ENCODE data around the gene UBASH3B. TPM values are rescaled to one million over a fixed set of nuclear protein-coding genes. Genes with fewer than 3 reads are reported as not detected.

Gene UBASH3B
- total RNA-seq, 1 donor from 2014 or later = 32.3 TPM

DNA sequence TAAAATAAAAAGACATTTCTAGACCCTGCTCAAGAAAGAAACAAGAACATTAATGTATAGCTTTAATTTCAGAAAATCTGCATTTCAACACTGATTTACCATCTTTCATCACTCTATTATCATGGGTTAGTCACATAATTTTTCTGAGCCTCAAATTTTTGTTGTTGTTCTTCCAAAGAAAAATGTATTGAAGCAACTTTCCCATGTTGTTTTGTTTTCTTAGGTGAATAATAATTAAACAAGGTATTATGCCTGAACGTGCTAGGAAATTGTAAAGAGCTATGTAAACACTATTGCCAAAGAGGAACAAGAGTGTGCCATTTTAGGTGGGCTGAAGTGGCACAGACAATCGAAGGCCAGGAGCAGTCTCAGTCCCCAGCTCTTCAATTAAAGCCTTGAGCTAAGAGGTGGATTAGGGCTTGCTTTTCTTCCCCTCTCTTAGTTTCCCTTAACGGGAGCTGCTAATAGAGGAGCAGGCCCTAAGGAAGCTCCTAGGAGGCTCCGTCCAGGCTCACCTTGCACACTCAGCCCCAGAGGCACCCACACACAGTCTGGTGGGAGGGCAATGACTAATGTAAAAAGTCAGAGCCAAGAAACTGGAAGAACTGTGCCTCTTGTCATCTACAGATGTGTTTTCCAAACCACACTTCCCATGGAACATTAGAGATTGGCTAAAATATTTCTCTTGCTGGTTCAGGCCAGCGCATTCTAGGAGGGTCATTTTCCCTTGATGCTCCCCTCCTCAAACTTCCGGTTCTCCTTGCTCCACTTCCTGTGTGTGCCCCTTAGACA lies 8.8 kb upstream of the UBASH3B start:
- no peak for DNase-seq (ENCODE audit: low read depth, low spot score)

DNA sequence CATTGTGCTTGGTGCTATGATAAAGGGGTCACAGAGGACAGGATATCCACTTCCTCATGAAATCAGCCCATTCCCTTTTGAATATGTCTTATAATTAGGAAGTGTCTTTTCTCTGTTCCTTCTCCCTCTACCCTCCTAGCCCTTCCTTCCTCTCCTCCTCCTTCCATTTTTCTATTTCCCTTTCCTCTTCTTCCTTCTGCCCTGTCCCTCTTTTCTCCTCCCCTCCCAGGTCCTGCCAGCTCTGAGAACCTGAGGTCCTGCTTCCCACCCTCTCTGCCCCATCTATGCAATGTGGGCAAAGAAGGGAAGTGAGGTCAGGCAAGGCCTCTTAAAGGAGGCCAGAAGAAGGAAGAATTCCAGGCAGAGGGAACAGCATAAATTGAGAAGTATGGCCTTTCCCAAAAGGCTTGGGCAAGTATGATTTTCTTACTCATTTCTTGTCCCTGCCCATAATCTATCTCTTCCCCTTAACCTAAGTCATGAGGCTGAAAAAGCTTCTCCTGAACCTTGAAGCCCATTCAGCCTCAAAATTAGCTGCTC lies 7.7 kb upstream of the UBASH3B start:
- DNase-seq (ENCODE audit: low read depth, low spot score) = no peak

DNA sequence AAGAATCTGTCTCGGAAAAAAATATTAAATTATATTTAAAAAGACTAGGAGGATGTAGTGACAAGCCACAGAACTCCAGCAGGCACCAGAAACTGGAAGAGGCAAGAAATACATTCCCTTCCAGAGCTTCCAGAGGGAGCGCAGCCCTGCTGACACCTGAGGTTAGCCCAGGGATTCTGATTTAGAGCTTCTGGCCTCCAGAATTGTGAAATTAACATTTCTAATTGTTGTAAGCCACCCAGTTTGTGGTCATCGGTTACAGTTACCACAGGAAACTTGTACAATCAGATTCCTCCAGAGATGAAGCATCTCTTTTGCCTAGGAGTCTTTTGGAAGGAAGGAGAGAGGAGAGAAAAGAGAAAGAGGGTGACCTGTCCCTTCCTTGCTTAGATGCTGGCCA lies 6.4 kb upstream of the UBASH3B start:
- DNase-seq (ENCODE audit: low read depth, low spot score) = no peak

DNA sequence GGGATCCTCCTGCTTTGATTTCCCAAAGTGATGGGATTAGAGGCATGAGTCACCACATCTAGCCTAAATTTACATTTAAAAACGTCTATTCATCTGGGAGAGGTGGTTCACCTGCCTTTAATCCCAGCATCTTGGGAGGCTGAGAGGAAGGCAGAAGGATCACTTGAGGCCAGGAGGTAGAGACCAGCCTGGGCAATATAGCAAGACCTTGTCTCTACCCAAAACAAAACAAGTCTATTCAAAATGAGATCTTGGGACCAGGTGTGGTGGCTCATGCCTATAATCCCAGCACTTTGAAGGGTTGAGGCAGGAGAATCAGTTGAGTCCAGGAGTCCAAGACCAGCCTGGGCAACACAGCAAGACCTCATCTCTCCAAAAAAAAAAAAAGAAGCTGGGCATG lies 4.9 kb upstream of the UBASH3B start:
- DNase-seq (ENCODE audit: low read depth, low spot score) = no peak

DNA sequence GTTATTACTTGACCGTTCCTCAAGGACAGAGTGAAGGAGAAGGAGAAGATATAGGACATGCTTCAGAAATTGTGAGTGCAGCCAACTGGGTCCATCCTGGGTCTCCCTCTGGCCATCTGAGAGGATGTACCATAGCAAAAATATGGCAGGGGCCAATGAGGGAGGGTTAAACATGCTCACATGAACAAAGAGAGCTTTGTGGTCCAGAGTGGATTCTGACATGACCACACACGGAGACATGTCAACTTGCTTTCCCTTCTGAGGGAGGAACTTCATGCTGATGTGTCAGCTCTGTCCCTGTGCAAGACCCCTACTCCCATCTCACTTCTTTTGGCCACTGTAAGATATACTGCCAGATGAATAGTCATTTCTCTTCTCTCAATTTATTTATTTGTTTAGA lies 3.0 kb upstream of the UBASH3B start:
- DNase-seq (ENCODE audit: low read depth, low spot score) = no peak

DNA sequence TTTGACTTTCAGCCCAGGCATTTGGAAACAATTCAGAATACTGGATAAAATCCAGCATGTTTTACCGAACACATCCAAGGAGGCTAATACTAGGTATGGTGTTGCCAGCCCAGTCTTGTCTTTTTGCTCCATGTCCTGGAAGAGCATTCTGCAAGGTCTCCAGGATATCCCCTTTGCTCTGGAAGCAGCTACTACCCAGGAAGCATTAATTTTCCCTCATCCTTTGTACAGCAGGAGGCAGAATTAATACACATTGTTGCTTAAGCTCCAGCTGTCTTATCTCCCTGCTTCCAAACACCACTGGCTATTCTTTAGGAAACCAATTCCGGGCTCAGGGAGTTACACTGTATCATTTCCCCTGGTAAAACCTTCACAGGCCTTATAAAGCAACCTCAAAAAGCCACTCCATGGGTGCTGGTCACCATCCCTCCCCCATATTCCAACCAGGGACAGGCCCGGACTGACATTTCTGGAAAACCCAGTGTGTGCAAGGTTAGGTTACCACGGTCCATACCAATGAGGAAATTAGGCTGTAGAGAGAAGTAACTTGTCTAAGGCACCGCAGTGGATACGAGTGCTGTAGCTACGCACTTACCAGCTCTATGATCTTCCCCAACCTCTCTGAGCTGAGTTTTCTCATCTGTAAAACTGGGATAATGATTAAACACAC lies 1.5 kb upstream of the UBASH3B start:
- DNase-seq (ENCODE audit: low read depth, low spot score) = no peak

DNA sequence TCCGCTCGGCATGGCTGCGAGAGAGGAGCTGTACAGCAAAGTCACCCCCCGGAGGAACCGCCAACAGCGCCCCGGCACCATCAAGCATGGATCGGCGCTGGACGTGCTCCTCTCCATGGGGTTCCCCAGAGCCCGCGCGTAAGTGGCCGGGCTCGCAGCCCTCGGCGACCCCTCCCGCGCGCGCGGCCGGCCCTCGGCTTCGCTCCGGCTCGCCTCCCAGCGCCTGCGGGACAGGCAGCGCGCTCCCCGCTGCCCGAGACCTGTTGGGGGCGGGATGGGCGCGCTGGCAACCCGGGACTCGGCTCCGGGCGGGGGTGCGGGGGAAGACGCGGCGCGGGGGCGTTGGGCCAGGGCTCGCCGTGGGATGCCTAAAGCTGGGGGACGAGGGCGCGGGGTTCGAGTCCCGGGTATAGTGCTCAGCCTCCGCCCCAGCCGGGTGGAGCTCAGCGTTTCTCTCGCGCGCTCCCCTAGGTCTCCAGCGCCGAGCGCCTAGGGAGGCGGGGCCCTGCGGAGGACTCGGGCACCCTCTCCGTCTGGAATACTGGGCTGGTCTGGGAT lies 630 bp downstream of the UBASH3B start:
- no peak for DNase-seq (ENCODE audit: low read depth, low spot score)

DNA sequence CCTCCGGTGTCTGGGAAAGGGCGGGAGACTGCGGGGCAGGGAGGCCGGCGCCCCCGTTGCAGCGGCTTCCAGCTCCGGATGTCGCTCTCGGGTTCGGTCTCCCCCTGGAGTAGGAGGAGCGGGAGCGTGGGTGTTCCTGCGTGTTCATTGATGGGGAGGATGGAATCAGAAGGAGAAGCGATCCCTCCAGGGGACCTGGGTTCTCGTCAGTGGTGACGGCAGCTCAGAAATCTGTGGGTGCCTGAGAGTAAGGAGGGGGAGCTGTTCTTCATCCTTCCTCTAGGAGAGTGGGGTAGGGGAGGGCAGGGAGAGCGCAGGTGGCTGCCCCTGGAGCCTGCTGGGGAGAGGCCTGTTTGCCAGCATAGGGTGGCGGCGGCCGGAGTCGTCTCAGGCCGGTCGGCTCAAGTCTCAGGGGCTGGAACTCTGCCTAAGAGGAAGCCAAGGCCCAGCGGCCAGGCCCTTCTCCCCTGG lies 1.1 kb downstream of the UBASH3B start:
- DNase-seq (ENCODE audit: low read depth, low spot score) = no peak

DNA sequence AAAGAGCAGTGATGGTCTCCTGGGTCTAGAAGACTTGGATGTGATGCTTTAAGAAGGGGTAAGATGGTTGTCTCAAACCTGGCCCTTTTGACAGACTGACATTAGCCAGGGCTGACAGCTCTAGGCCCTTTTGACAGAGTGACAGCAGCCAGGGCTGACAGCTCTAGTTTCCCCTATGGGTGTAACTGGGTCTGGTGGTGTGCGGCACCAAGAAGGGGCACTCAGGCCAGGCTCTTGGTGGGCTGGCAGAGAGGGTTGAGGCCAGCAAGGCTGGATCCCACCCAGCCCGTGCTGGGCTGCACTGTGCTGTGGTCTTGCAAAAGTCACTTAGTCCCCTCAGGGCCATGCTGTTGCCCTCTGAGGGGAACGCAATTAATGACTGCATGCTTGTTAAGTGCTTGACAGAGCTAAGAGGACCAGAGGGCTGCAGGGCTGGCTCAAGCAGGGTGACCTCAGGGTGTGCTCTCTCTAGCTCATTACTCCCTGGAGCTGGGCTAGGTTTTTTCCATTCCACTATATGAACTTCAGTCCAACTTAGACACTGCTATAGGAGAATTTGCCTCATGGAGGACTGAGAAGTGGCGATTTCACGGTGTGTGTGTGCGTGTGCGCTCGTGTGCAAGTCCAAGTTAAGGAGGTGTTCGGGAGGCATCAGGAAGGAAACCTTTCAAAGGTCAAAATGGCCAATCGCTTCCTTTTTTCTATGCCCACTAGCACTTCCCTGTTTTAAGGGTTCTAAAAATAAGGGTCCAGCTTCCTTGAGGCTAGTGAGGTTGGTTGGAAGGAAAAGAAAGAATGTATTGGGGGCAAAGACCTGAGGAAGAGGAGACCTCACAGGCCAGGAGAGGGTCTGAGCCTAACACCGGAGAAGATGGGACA lies 4.4 kb downstream of the UBASH3B start:
- no peak for DNase-seq (ENCODE audit: low read depth, low spot score)

DNA sequence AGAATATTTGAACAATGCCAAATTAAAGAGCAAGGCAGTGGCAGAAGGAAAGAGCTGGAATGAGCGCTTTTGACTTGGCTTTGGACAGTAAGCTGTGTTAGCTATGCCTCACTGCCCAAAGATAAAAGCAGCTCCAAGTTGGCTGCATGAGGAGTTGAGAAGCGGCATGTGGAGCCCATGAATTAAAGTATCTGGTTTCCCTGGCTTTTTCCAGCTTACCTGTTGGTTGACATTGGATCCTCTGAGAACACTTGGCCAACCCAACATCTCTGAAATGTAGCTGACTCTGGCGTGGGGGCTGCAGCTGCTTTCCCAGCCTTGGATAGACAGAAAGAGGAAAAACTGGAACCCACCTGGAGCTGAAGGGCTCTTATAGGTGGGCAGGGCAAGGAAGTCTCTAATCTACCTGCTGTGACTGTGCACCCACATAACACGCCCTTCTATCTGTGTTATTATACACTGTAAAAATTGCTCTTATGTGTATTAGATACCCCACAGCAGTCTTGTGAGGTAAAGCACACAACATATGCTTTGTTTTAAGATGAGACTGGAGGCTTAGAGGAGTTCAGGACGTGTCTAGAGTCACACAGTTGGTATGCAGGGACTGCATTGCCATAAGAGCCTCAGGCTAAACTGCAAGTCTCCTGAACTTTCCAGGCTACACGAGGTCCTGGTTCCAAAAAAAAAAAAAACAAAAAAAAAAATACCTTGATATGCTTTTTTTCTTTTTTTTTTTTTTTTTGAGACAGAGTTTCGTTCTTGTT lies 5.8 kb downstream of the UBASH3B start:
- no peak for DNase-seq (ENCODE audit: low read depth, low spot score)

DNA sequence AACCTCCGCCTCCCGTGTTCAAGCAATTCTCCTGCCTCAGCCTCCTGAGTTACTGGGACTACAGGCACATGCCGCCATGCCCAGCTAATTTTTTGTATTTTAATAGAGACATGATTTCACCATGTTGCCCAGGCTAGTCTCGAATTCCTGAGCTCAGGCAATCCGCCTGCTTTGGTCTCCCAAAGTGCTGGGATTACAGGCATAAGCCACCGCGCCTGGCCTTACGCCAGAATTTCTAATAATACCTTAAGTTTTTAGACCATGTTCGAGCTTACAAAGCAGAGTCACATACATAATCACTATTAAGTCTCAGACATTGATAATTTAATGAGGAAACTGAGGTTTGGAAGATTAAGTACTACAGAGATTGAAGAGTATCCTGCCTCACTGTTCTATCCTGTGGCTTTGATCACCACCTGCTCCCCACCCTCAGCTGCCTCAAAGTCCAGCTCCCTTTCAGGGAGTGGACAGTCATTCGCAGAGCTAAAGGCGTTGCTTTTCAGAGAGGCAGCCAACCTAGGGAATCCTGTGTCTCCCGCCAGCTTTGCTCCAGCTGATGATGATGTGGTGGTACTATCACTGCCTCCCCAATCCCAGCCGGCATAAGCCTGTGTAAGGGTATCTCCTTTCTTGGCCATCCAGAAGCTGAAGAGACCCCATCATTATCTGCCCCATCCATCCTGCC lies 7.7 kb downstream of the UBASH3B start:
- DNase-seq (ENCODE audit: low read depth, low spot score) = no peak

DNA sequence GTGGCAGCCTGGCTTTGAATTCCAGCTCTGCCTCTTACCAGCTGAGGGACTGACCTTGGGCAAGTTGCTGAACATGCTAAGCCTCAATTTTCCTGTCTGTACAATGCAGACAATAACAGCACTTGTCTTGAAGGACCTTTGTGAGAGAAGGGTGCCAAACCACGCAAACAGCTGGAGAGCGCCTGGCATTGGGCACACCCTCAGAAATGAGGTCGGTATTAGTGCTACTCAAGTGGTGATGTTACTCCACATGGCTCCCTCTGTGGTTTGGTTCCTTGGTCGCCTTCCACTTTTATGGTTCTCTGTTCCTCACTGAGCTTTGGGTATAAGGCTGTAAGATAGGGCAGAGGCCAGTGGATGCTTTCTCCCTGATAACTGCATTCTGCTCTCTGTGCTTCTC lies 8.2 kb downstream of the UBASH3B start:
- DNase-seq (ENCODE audit: low read depth, low spot score) = no peak

DNA sequence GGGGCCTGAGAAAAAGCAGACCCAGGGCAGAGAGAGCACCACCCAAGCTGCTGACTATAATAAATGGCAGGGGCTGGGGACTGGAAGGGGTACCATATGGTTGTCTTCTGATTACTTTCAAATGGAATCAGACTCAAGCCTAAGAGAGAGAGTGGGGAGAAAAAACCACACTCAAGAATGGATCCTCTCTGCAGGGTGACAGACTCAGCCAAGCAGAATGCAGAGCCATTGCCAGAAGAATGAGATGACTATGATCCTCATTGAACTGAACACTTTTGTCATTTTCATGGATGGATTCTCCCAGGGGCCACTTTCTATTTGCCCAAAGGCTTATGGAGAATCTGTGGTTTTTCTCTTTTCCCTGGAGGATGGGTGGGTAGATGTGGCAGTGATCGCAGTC lies 8.7 kb downstream of the UBASH3B start:
- no peak for DNase-seq (ENCODE audit: low read depth, low spot score)

DNA sequence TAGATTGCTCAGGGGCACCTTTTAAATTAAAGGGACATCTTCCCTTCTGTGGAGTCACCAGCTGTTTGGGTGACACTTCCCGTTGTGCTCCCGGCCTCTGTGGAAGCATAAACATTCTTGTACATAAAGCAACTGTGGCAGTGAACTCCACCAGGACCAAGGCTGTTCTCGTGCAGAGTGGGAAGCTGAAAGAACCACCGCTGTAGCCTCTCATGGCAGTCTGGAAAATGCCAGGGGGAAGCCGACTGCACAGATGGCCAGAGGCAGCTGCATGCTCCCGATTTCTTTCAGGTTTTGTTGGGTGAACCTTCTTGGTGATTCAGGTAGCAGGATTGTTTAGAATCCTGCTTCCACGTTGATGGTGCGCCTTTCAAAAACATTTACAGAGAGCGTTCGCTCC lies 10.3 kb downstream of the UBASH3B start:
- no peak for DNase-seq (ENCODE audit: low read depth, low spot score)

DNA sequence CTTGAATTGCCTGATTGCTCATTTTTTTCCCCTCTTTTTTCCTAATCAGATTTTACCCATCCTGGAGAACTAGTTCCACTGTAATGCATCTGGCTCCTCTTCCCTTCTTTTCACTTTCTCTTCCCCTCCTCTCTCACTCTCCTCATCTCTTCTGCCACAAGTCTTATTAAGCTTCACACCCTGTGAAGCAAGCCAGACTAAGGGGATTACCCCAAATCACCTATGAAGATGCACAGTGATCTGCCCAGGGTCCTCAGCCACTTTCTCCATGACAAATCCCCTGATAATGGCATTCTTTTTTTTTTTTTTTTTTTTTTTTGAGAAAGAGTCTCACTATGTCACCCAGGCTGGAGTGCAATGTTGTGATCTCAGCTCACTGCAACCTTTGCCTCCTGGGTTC lies 11.2 kb downstream of the UBASH3B start:
- DNase-seq (ENCODE audit: low read depth, low spot score) = no peak

DNA sequence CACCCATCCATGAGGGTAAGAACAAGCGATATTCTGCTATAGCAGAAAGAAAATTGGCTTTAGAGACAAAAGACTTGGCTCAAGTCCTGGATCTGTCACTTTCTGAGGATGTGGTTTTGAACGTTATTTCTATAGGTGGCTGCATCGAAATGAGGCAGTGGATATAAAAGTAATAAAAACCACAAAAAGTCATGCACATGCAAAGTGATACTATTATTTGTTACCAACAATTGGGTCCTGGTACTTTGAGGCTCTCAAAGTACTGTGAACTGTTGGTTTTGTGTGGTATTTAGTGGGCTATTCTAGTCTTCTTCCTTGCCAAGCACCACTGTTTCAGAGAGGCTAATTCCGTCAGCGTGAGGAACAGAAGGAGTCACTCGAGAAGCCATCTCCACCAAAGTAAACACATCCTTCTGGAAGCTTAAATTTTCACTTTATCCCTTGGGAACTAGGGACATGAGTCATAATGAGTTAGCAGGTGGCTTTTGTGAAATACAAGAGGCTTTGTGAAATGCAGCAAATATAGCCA lies 13.1 kb downstream of the UBASH3B start:
- no peak for DNase-seq (ENCODE audit: low read depth, low spot score)

DNA sequence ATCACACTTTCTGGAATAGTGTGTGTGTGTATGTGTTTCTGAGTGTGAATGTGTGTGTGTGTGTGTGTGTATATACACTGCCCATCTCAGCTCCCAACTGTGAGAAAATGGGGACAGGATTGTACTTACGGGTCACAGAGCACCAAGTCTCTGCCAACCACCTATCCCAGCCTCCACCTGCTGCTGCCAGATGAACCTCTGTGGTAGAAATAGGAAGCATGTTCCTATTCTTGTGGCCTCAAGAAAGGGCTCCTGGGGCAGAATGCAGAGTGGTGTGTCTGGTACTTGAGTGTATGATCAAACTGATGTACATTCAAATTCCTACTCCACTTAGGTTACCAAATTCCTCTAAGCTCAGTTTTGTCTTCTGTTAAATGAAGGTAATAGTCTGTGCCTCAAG lies 14.6 kb downstream of the UBASH3B start:
- no peak for DNase-seq (ENCODE audit: low read depth, low spot score)

DNA sequence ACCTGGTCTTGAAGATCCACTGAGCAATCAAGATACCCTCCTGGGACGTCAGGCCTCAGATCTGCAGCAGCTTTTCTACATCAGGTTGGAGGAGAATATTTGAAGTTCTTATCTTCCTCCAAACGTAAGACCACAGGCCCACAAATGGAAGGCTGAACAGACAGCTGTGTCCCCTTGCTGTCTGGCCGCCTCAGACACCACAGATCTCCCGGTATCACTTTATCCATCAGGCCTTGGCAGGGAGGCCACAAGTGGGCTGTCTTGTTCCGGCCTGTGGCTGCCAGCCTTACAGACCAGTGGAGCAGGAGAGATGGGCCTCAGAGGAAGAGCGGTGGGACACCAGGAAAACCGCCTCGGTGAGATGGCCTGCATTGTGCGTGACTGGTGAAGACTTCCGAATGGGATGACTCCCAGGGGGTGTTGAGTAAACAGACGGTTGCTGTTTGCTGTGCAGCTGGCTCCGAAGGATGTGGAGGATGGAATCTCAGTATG lies 15.9 kb downstream of the UBASH3B start:
- DNase-seq (ENCODE audit: low read depth, low spot score) = no peak

DNA sequence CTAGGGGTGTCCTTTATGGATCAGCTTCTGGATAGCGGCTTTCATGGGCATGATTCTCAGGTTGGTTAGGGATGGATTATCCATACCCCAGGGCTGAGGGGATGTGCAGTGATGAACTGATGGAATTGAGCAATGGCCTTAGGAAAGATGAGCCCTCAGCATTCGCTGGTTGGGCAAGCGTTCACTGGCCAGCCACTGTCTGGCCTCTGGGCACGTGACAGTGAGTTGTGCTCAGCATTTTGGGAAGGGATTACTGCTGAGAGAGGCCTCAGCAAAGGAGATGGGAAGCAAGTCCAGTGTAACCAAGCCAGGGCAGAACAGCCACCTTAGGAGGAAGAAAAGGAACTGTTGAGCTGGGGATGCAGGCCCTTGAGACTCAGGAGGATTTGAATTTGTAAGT lies 17.4 kb downstream of the UBASH3B start:
- DNase-seq (ENCODE audit: low read depth, low spot score) = no peak

DNA sequence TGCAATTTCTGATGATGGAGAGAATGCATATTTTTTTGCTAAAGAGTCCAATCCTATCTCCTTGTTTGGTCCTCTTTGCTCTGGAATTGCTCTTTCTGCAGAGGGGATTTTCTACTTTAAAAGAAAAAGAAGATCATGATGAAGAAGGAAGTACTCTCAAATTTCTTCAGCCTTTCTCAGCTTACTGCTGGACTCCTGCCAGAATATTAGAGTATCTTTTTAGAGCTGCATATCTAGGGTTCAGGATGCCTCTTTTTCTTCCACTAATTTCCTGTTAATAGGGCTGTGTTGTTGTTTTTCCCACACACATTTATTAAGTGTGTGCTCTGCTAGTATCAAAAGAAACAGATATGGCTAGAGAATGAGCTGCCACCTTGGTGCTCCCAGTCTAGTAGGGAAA lies 18.2 kb downstream of the UBASH3B start:
- DNase-seq (ENCODE audit: low read depth, low spot score) = no peak

All from pulmonary artery endothelial cell (primary cell).